ENCODE measurements around the gene RCAN1. TPM values are rescaled to one million over a fixed set of nuclear protein-coding genes. Genes with fewer than 3 reads are reported as not detected.

Gene RCAN1
- total and polyA plus RNA-seq, 2 of the 4 experiments (the other 2 are of a cell fraction): 53.5 to 175 TPM

DNA sequence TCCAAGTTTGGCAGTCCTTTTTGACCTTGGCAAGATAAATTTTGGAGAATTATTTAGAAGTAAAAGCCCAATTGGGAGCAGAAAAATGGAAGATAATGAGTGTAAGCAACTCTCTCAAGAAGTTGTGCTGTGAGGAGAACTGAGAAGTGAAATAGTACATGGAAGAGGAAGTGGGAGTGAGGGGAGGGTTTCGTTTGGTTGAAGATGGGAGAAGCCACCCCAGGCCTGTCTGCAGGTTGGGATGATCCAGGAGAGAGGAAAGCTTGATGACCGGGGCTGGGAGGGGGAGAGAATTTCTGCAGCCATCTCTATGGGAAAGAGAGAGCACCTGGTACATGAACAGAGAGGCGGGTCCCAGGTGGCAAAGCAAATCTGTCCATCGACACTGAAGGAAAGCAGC lies 8.6 kb upstream of the RCAN1 start:
- CTCF ChIA-PET: no interaction called here
- H3K27me3 ChIP-seq (ENCODE audit: control insufficient read depth, insufficient read depth, low read length): peaks cover 48% of the 10 kb centered on the region
- dilution Hi-C loops (cut with HindIII; ENCODE audit: low sequenced_read_pairs, unreplicated experiment): no loop called here

More for the DNA sequence above, 8.6 kb upstream of the RCAN1 start:
- DNase-seq: no peak
- no peak overlapping the region for H3K4me2 ChIP-seq (ENCODE audit: low read depth, low read length)
- in situ Hi-C loops (cut with MboI; ENCODE audit: low sequenced_read_pairs): loop anchor here (25.0 kb wide), 1 partner anchor 711 kb away; the partner anchor contains the start of gene ATP5PO
- H3K79me1 ChIP-seq (ENCODE audit: low read depth in 1 of 2, low read length in 2 of 2): no peaks in the 10 kb centered on the region
- no peak overlapping the region for H3K56ac ChIP-seq (ENCODE audit: extremely low read depth, insufficient read depth, low read length)
- POLR2A ChIA-PET (ENCODE audit: unreplicated experiment): no interaction called here
- no peak for ATAC-seq (ENCODE audit: low read depth)
- no peak overlapping the region for H3K18ac ChIP-seq (ENCODE audit: low read depth, low read length)
- no peak overlapping the region for H2BK20ac ChIP-seq (ENCODE audit: low read depth, low read length)
- no peak overlapping the region for H4K5ac ChIP-seq (ENCODE audit: low read depth, low read length)
- no peak overlapping the region for H3K4ac ChIP-seq (ENCODE audit: low read depth, low read length)
- no peak overlapping the region for H4K91ac ChIP-seq (ENCODE audit: insufficient read depth, low read depth, low read length)
- no peak overlapping the region for H2BK5ac ChIP-seq (ENCODE audit: low read depth, low read length, poor library complexity, severe bottlenecking)
- H3K27ac ChIP-seq (ENCODE audit: insufficient read depth, low read length): no peak overlapping the region
- H2BK120ac ChIP-seq (ENCODE audit: low read depth, low read length): no peak overlapping the region
- H3K4me3 ChIP-seq (ENCODE audit: insufficient read depth, low read depth, low read length): no peak overlapping the region
- H4K8ac ChIP-seq (ENCODE audit: low read depth in 2 of 2, low read length in 2 of 2): no peak overlapping the region
- no peaks in the 10 kb centered on the region for H4K20me1 ChIP-seq (ENCODE audit: insufficient read depth, low read length)
- H3K9me1 ChIP-seq (ENCODE audit: insufficient read depth, low read length): no peaks in the 10 kb centered on the region
- no peak overlapping the region for H2BK15ac ChIP-seq (ENCODE audit: low read depth, low read length)
- no peak overlapping the region for H3K9ac ChIP-seq (ENCODE audit: low read depth, low read length)
- no peak for TF ChIP-seq CHD1 (IDR thresholded peaks at IDR 0.05; ENCODE audit: low read depth, low read length)
- H3K23ac ChIP-seq (ENCODE audit: low read depth, low read length): no peak overlapping the region
- no peaks in the 10 kb centered on the region for H3K4me1 ChIP-seq (ENCODE audit: control insufficient read depth, insufficient read depth, low read length)
- H3K9me3 ChIP-seq (ENCODE audit: control insufficient read depth, insufficient read depth, low read length): peaks cover 2% of the 10 kb centered on the region; the same call in 1 of the 2 replicates
- no peak overlapping the region for H3K14ac ChIP-seq (replicated peaks; ENCODE audit: low read depth, low read length)
- H2AFZ ChIP-seq (replicated peaks; ENCODE audit: low read length, poor library complexity): no peak overlapping the region
- H3K36me3 ChIP-seq (ENCODE audit: control insufficient read depth, insufficient read depth, low read length): no peaks in the 10 kb centered on the region
- no peak overlapping the region for H2AK5ac ChIP-seq (ENCODE audit: low read depth, low read length)
- 72% methylated on average over 3 of the region's 4 CpGs; no CpG with 5 or more reads in 1 of the 2 experiments for WGBS, 2 experiments (ENCODE audit: extremely low coverage in 2 of 2, insufficient read length in 1 of 2)
- no TSS peak for BruUV-seq (replicated peaks)
- intact Hi-C loops (cut with micrococcal nuclease): no loop called here
- no peak overlapping the region for H2AK9ac ChIP-seq (replicated peaks; ENCODE audit: low read depth, low read length, poor library complexity)

Measured in IMR-90 (cell line).